HL-60/S4 (cell line): ENCODE data around the gene PAQR3.

Experiments used
- in situ Hi-C: fragments of 300-500 bp; cut with MboI; formaldehyde crosslinking; loops from 2 replicates; pipeline ENCODE4 v1.14.3; 2022; ENCODE audit warnings: low sequenced_read_pairs

Gene PAQR3

DNA sequence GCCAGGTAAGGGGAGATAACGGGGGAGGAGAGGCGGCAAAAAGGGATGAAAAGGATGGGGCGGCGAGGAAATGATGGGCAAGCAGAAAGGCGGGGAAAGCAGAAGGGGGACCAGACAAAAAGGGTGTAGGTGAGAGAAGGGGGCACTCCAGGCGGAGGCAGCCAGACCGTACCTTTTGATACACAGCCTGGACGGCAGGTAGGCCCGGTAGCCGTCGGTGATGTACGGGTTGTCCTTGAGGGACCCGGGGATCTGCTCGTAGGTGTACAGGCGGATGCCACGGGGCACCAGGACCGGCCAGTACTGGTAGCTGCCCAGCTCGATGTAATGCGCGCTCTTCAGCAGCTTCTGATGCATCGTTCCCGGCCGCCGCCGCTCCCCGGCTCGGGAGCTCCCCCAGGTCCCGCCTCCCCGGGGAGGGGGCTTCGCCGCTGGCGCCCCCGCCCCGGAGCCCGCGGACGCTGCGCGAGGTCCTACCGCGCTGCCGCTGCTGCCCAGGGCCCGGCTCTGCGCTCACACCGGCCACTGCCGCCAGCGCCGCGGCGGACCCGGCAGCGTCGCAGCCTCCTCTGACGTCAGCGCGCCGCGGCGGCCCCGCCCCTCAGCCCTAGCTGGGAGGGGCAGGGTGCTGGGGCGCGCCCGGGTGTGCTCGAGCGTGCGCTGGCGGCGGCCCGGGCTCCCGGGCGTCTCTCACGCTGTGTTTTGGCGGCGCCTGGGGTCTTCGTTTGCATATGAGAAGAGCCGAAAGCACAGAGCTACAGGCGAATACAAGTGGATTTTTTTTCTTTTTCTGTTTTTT, at the start of gene PAQR3:
TSS of gene PAQR3 (minus strand) at position 571 of the 799 bp plus-strand sequence. CDS start at position 357, 214 bp downstream.
- in situ Hi-C loops = loop anchor here (25.0 kb wide), 1 partner anchor 1273 kb away; no protein-coding TSS in a partner anchor

GRCh38 chr4:78987683-78988082, 48.4 kb upstream of the PAQR3 start:
- in situ Hi-C loops = no loop called here

DNA sequence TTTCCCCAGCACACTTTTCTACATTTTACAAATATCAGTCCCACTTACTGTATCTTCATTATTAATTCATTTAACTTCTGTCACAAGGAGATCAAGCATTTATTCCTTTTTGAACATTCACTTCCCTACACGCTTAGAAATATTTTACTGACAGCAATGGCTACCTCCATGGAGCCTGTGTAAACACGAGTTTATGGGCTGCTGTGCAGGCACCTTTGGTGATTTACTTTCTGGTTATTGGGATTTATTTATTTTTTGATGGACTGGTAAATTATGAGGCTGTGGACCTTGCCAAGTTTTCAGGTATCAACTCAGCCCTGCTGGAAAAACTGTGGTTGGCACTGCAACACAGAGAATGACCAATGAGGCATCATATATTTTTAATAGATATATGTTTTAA, 45.4 kb upstream of the PAQR3 start:
- in situ Hi-C loops = no loop called here

- in situ Hi-C loops = no loop called here
Measured at GRCh38 chr4:78975865-78976264, 36.6 kb upstream of the PAQR3 start.

GRCh38 chr4:78971776-78972175, 32.5 kb upstream of the PAQR3 start:
- in situ Hi-C loops = loop anchor here (25.0 kb wide), 1 partner anchor 591 kb away; no protein-coding TSS in a partner anchor

- in situ Hi-C loops = loop anchor here (25.0 kb wide), 1 partner anchor 591 kb away; no protein-coding TSS in a partner anchor
Measured at GRCh38 chr4:78971326-78971725, 32.1 kb upstream of the PAQR3 start.

- in situ Hi-C loops = loop anchor here (25.0 kb wide), 1 partner anchor 600 kb away; no protein-coding TSS in a partner anchor
Measured at GRCh38 chr4:78962597-78963115, 23.4 kb upstream of the PAQR3 start.

DNA sequence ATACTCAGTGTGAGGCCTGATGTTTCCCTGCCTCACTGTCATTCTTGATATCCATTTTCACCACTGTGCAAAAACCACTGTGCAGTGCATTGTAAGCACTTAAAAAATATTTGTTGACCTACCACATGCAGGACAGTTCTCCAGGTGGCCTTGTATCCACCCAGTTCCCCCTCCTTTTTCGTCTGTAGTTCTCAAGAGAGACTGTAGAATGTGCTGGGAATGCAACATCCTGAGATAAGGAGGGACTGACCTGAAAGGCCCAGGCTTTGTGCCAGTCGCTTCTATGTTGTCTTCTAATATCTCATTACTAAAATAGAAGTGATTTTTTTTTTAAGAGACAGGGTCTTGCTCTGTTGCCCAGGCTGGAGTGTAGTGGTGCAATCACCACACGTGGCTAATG, 21.7 kb upstream of the PAQR3 start:
- in situ Hi-C loops = loop anchor here (25.0 kb wide), 1 partner anchor 601 kb away; no protein-coding TSS in a partner anchor

DNA sequence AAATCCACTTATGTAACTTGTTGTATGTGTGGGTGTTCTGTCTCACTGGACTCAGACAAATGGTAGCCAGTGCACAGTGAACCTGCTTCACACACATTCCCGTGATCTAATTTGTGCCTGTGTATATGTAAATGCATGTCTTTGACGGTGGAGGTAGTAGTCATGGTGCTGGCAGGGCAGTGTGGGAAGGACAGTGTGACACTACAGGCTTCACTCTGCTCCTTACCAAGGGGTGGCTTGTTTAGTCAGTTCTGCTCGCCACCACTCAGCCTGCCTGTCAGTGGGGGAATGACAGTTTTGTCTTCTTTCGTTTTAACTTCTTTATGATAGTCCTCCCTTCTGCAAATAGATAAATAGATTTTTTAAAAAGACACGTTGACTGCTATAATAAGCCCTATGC, 17.7 kb upstream of the PAQR3 start:
- in situ Hi-C loops = loop anchor here (25.0 kb wide), 1 partner anchor 605 kb away; no protein-coding TSS in a partner anchor

GRCh38 chr4:78953769-78954666, 14.8 kb upstream of the PAQR3 start:
- in situ Hi-C loops = loop anchor here (25.0 kb wide), 1 partner anchor 608 kb away; no protein-coding TSS in a partner anchor

GRCh38 chr4:78953231-78953630, 14.0 kb upstream of the PAQR3 start:
- in situ Hi-C loops = loop anchor here (25.0 kb wide), 1 partner anchor 609 kb away; no protein-coding TSS in a partner anchor

GRCh38 chr4:78951862-78952472, 12.7 kb upstream of the PAQR3 start:
- in situ Hi-C loops = loop anchor here (25.0 kb wide), 1 partner anchor 610 kb away; no protein-coding TSS in a partner anchor

GRCh38 chr4:78949735-78950134, 10.5 kb upstream of the PAQR3 start:
- in situ Hi-C loops = loop anchor here (25.0 kb wide), 2 partner anchors 613 to 1263 kb away; no protein-coding TSS in a partner anchor

DNA sequence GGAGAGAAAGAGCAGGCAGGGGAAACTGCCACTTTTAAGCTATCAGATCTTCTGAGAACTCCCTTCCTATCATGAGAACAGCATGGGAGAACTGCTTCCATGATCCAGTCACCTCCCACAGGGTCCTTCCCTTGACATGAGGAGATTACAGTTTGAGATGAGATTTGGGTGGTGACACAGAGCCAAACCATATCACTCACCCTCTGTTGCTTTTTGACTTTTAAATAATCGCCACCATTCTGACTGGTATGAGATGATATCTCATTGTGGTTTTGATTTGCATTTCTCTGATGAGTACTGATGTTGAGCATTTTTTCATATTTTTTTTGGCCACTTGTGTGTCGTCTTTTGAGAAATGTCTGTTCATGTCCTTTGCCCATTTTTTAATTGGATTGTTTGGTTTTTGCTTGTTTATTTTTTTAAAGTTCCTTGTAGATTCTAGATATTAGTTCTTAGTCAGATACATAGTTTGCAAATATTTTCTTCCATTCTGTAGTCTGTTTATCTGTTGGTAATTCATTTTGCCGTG, 6.5 kb upstream of the PAQR3 start:
- in situ Hi-C loops = loop anchor here (25.0 kb wide), 1 partner anchor 1267 kb away; no protein-coding TSS in a partner anchor

DNA sequence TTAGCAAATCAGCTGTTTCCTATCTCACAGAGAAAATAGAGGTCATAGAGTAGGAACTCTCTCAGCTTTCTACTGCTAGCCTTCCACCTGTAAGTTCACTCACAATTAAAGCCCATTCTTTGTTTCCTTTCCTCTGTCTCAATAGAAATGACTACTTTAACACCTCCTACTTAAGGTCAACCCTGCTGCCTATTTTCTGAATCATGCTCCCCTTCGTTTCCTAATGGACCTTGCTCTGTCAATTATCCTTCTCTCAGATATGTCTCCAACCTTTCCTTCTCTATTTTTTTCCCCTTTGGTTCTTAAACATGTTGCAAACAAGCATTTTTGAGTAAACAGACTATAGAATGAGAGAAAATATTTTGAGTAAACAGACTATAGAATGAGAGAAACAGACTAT, 5.1 kb upstream of the PAQR3 start:
- in situ Hi-C loops = loop anchor here (25.0 kb wide), 1 partner anchor 1268 kb away; no protein-coding TSS in a partner anchor

DNA sequence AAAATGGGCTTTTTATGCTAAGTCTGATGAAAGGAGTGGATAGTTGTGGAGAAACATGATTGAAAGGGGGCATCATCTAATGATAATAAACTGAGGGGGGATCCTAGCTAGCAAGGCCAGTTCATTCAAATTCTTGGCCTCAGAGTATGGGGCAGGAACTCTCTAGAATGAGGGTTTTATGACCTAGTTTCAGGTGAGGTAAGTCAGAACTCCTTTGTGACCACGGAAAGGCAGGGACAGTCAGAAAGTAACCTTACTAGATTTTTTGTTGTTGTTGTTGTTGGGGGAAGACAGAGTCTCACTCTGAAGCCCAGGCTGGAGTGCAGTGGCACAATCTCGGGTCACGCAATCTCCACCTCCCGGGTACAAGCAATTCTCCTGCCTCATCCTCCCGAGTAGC, 1.5 kb upstream of the PAQR3 start:
- in situ Hi-C loops = loop anchor here (25.0 kb wide), 1 partner anchor 1272 kb away; no protein-coding TSS in a partner anchor

GRCh38 chr4:78939667-78940008, 400 bp upstream of the PAQR3 start:
- in situ Hi-C loops = loop anchor here (25.0 kb wide), 1 partner anchor 1273 kb away; no protein-coding TSS in a partner anchor

DNA sequence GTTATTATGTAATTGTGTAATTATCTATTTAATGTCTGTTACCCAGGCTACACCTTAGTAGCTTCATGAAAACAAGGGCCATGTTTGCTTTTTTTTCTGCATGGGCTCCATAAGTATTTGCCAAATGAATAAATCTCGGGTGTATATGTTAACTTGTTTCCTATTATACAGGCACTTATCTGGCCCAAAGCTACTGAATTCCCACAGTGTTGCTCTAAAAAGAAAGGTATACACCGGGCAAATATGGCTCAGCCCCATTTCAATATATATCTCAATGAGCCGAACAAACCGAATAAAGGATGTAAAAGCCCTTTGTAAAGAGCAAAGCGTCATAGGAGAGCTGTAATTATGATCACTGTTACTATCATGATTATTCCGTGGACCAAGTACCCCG, 767 bp downstream of the PAQR3 start:
- in situ Hi-C loops = loop anchor here (25.0 kb wide), 1 partner anchor 1274 kb away; no protein-coding TSS in a partner anchor

- in situ Hi-C loops = loop anchor here (25.0 kb wide), 1 partner anchor 1274 kb away; no protein-coding TSS in a partner anchor
Measured at GRCh38 chr4:78937837-78938236, 1.4 kb downstream of the PAQR3 start.

DNA sequence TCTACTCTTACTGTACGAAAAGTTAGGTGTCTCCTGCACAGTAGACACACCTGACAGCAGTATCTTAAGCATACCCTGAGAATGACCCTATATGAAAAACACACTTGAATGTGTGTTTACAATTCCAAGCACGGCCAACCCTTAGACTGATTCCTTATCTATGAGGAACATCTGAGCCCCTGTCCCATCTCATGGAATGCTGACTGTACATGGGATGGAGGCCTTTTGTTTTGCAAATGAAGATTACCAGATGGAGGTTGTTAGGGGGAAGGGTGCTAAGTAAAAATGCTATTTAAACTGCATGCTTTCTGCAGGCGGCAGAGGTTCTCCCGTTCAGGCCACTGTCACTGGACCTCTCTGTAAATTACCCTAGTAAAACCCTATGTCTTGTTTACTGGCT, 2.2 kb downstream of the PAQR3 start:
- in situ Hi-C loops = loop anchor here (25.0 kb wide), 1 partner anchor 1275 kb away; no protein-coding TSS in a partner anchor
